ENCODE data around the gene THSD4.

DNA sequence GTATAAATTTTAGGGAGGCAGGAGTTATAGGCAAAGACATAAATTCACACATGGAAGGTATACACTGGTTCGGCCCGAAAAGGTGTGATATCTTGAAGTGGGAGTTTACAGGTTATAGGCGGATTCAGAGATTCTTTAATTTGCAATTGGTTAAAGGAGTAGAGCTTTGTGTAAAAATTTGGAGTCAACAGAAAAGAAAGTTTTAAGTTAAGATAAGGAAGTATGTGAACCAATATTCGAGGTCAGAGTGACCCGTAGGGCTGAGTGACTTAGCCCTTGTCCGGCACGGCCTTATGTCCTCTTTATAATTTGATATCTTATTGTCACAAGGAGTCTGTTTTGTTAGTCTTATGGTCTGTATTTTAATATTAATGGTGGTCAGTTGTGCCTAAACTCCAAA is 10.6 kb upstream of the THSD4 start:
- no peak for TF ChIP-seq POLR2A (IDR thresholded peaks at IDR 0.05)
- TF ChIP-seq, protein P1, sequence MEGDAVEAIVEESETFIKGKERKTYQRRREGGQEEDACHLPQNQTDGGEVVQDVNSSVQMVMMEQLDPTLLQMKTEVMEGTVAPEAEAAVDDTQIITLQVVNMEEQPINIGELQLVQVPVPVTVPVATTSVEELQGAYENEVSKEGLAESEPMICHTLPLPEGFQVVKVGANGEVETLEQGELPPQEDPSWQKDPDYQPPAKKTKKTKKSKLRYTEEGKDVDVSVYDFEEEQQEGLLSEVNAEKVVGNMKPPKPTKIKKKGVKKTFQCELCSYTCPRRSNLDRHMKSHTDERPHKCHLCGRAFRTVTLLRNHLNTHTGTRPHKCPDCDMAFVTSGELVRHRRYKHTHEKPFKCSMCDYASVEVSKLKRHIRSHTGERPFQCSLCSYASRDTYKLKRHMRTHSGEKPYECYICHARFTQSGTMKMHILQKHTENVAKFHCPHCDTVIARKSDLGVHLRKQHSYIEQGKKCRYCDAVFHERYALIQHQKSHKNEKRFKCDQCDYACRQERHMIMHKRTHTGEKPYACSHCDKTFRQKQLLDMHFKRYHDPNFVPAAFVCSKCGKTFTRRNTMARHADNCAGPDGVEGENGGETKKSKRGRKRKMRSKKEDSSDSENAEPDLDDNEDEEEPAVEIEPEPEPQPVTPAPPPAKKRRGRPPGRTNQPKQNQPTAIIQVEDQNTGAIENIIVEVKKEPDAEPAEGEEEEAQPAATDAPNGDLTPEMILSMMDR (IDR thresholded peaks at IDR 0.05): no peak
